Uterus (tissue), 4 donors: ENCODE results near the gene CORIN. TPM values are rescaled to one million over a fixed set of nuclear protein-coding genes. Genes with fewer than 3 reads are reported as not detected.

Experiments used
- DNase-seq, 2 donors: peaks; one replicate each; pipeline ENCODE4 v3.0.0-alpha.2; 2019 to 2020
- H3K27ac ChIP-seq, 2 donors: fragments of 200-600 bp; sonication (generic); 1 replicate in 1 of 2; 2 replicates in 1 of 2; pipeline ENCODE4 v1.5.1; 2016 to 2018
- H3K27me3 ChIP-seq, 2 donors: fragments of 200-600 bp; sonication (generic); one replicate each; pipeline ENCODE4 v1.5.1; 2018 to 2019; ENCODE audit warnings: control low read depth in 1 of 2
- H3K36me3 ChIP-seq, 2 donors: fragments of 200-600 bp; sonication (generic); one replicate each; pipeline ENCODE4 v1.5.1; 2019; ENCODE audit warnings: control low read depth in 1 of 2
- H3K4me1 ChIP-seq, 2 donors: fragments of 200-600 bp; sonication (generic); one replicate each; pipeline ENCODE4 v1.5.1; 2018 to 2019; ENCODE audit warnings: control low read depth in 1 of 2
- H3K4me3 ChIP-seq, 2 donors: fragments of 200-600 bp; sonication (generic); 1 replicate in 1 of 2; 2 replicates in 1 of 2; pipeline ENCODE4 v1.5.1; 2018 to 2019; ENCODE audit warnings: mild to moderate bottlenecking in 1 of 2
- H3K9me3 ChIP-seq, 2 donors: fragments of 200-600 bp; sonication (generic); one replicate each; pipeline ENCODE4 v1.5.1; 2019; ENCODE audit warnings: control low read depth in 1 of 2
- POLR2A ChIP-seq, 2 donors: fragments of 450-650 bp; IDR thresholded peaks; one replicate each; pipeline ENCODE4 v1.6.1; 2016; ENCODE audit warnings: antibody characterized with exemption in 2 of 2, mild to moderate bottlenecking in 1 of 2, moderate library complexity in 1 of 2
- intact Hi-C: fragments of 100-400 bp; cut with DNase I; formaldehyde crosslinking; loops from one replicate; pipeline ENCODE4 v1.15.1; 2023; ENCODE audit warnings: low total_unique reads
- total RNA-seq, 4 donors: library from RNA; depleted of rRNA in 3 of 4; stranded (reverse); fragments of >200 nt in 3 of 4; gene quantifications; one replicate each; pipeline versions ENCODE4 v1.1.0 to v1.2.4, GENCODE V29; 2014 to 2023
- TF ChIP-seq, protein P1 (sequence below), 4 experiments: fragments of 200-600 bp in 2 of 4; fragments of 450-650 bp in 2 of 4; sonication (generic) in 2 of 4; IDR thresholded peaks; one replicate each; pipeline ENCODE4 v1.5.1; 2016 to 2019; ENCODE audit warnings: antibody characterized with exemption in 4 of 4, mild to moderate bottlenecking in 2 of 4, moderate library complexity in 1 of 4
- donor health status: DM: yes; HTN: yes; CAD: no.

The CORIN gene
- total RNA-seq, 4 donors from 2014 or later = 4.8 to 8.5 (median 6.4) TPM

DNA sequence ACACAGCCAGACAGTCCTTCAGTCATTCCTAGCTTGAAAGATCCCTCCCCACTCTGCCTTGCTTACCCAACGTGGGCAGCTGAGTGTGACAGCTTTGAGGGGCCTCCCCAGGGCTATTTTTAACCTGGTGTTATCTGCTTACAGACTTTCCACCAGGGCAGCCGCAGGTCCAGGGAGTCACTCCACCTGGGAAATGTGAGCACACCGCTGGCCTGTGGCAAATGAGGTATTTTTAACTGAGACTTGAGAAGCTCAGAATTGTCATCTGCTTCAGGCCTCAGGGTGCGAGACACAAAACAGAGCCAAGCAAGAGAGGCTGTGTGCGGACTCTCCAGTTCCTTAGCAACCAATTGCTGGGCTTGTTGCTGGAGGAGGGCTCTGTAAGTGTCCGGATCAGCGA lies 13.0 kb downstream of the CORIN start:
- H3K36me3 ChIP-seq = no peaks in the 10 kb centered on the region

DNA sequence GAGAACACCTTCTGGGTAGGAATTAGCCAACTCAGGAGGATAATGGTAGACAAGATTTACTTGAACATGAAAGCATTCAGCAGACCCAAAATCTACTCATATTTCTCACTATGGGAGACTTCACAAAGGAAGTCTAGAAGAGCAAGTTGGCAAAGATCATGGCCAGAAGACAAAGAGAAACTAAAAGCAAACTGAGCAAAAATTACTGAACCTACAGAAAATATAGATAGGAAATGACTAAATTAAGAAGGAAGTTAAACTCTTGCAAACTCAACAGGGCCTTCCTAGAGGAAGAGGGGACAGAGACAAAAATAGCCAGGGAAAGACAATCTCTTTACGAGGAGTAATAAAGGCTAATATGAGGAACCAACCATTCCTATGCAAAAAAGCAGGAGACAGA lies 18.7 kb downstream of the CORIN start:
- intact Hi-C loops = no loop called here

More for the DNA sequence above, 13.0 kb downstream of the CORIN start:
- H3K4me1 ChIP-seq = no peaks in the 10 kb centered on the region
- intact Hi-C loops = no loop called here
- no peak overlapping the region for H3K27ac ChIP-seq
- no peak for TF ChIP-seq POLR2A (IDR thresholded peaks at IDR 0.05)
- TF ChIP-seq, protein P1, sequence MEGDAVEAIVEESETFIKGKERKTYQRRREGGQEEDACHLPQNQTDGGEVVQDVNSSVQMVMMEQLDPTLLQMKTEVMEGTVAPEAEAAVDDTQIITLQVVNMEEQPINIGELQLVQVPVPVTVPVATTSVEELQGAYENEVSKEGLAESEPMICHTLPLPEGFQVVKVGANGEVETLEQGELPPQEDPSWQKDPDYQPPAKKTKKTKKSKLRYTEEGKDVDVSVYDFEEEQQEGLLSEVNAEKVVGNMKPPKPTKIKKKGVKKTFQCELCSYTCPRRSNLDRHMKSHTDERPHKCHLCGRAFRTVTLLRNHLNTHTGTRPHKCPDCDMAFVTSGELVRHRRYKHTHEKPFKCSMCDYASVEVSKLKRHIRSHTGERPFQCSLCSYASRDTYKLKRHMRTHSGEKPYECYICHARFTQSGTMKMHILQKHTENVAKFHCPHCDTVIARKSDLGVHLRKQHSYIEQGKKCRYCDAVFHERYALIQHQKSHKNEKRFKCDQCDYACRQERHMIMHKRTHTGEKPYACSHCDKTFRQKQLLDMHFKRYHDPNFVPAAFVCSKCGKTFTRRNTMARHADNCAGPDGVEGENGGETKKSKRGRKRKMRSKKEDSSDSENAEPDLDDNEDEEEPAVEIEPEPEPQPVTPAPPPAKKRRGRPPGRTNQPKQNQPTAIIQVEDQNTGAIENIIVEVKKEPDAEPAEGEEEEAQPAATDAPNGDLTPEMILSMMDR (IDR thresholded peaks at IDR 0.05) = no peak
- no peak for DNase-seq
- no peak overlapping the region for H3K4me3 ChIP-seq
- no peaks in the 10 kb centered on the region for H3K27me3 ChIP-seq
- H3K9me3 ChIP-seq = no peaks in the 10 kb centered on the region

DNA sequence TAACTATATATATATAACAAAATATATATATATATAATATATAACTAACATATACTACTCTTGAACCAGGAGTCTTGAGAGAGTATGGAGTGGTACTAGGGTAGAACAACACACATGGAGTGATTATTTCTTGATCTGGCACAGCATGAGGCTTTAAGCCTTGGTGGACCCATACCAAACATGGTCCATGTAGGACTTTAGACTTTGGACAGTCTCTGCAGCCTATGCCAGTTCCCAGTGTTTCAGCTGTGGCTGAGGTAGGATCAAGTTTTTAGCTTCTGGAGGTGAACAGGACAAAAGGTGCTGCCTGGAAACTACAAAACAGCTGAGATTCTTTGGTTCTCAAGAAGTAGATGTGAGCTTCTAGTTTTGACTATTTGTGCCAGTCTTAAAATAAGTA lies 20.6 kb downstream of the CORIN start:
- Histone ChIP-seq H3K36me3 (no peaks in the 10 kb centered on the region), H3K9me3 (no peaks in the 10 kb centered on the region), H3K27me3 (no peaks in the 10 kb centered on the region), H3K4me1 (no peaks in the 10 kb centered on the region), H3K27ac (no peak overlapping the region), H3K4me3 (no peak overlapping the region)
- no peak for DNase-seq
- intact Hi-C loops = no loop called here
- TF ChIP-seq, protein P1 (IDR thresholded peaks at IDR 0.05) = no peak
- no peak for TF ChIP-seq POLR2A (IDR thresholded peaks at IDR 0.05)

More for the DNA sequence above, 18.7 kb downstream of the CORIN start:
- H3K9me3 ChIP-seq = no peaks in the 10 kb centered on the region
- H3K4me1 ChIP-seq = no peaks in the 10 kb centered on the region
- DNase-seq = no peak
- H3K27ac ChIP-seq = no peak overlapping the region
- TF ChIP-seq POLR2A (IDR thresholded peaks at IDR 0.05) = no peak
- TF ChIP-seq, protein P1 (IDR thresholded peaks at IDR 0.05) = no peak
- no peaks in the 10 kb centered on the region for H3K36me3 ChIP-seq
- H3K4me3 ChIP-seq = no peak overlapping the region
- no peaks in the 10 kb centered on the region for H3K27me3 ChIP-seq

DNA sequence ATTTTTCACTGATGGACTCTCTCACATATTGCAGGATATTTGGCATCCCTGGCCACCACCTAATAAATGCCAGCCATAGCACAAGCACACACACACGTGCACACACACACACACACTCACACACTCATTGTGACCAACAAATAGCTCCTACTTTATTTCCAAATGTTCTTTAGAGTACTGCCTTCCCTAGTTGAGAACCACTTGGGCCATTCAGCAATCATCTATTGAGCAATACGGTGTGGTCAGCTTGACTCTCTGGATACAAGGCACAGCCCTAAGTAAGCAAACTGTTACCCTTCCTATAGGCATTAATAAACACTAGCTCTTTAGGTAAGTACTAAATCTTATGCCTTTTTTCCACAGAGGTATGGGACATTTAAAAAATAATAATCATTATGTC lies 21.1 kb downstream of the CORIN start:
- intact Hi-C loops = no loop called here
- H3K27ac ChIP-seq = no peak overlapping the region
- DNase-seq = no peak
- H3K4me3 ChIP-seq = no peak overlapping the region
- TF ChIP-seq, protein P1 (IDR thresholded peaks at IDR 0.05) = no peak
- no peak for TF ChIP-seq POLR2A (IDR thresholded peaks at IDR 0.05)
- H3K4me1 ChIP-seq = no peaks in the 10 kb centered on the region
- no peaks in the 10 kb centered on the region for H3K27me3 ChIP-seq
- no peaks in the 10 kb centered on the region for H3K36me3 ChIP-seq
- no peaks in the 10 kb centered on the region for H3K9me3 ChIP-seq

DNA sequence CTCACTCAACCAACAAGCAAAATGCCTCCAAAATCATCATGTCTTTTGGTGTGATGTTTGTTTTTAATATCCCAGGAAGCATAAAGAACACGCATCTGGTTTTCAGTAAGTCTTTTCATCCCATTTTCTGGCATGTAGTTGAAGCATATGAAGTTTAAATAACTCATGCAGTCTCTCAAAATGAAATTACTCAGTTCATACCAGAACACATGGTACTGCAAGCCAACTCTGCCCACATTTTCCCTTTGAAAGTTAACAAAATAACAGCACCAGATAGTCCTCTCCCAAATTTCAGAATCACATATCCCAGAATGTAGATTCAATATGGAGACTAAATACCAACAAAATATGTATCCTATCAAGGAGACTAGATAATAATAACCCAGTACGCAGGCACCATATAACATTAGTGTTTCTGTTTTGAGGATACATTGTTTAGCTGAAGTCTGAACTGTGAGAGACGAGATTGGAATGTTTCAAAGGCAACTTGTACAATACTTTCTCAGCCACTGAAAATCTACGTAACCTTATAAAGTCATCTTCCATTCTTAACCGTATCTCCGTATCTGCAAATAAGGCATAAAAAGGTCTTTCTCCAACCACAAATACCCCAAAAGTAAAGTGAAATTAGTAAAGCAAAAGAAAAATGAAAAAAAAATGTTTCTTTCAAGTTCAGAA lies 23.1 kb downstream of the CORIN start:
- Histone ChIP-seq H3K4me1 (no peaks in the 10 kb centered on the region), H3K9me3 (no peaks in the 10 kb centered on the region), H3K27me3 (no peaks in the 10 kb centered on the region), H3K27ac (peak overlapping the region in 1 of 2 donors; percentile 22), H3K4me3 (no peak overlapping the region), H3K36me3 (no peaks in the 10 kb centered on the region)
- TF ChIP-seq, protein P1 (IDR thresholded peaks at IDR 0.05) = no peak
- TF ChIP-seq POLR2A (IDR thresholded peaks at IDR 0.05) = no peak
- intact Hi-C loops = no loop called here
- DNase-seq = no peak
